H4 (cell line): ENCODE measurements around the gene UEVLD. TPM values are rescaled to one million over a fixed set of nuclear protein-coding genes. Genes with fewer than 3 reads are reported as not detected.

Source experiments
- DNase-seq: peaks from one replicate; pipeline ENCODE4 v3.0.0-alpha.2; 2015; ENCODE audit warnings: low spot score
- total RNA-seq: library from RNA; depleted of rRNA; stranded (reverse); fragments of >200 nt; shearing (Covaris generic); gene quantifications from 2 replicates; pipeline ENCODE4 v1.2.3, GENCODE V29; 2014

Gene UEVLD
- total RNA-seq, 1 experiment from 2014 or later, result 52.9 TPM

GRCh38 chr11:18581825-18582224 is 6.7 kb downstream of the UEVLD start:
- DNase-seq, result no peak

DNA sequence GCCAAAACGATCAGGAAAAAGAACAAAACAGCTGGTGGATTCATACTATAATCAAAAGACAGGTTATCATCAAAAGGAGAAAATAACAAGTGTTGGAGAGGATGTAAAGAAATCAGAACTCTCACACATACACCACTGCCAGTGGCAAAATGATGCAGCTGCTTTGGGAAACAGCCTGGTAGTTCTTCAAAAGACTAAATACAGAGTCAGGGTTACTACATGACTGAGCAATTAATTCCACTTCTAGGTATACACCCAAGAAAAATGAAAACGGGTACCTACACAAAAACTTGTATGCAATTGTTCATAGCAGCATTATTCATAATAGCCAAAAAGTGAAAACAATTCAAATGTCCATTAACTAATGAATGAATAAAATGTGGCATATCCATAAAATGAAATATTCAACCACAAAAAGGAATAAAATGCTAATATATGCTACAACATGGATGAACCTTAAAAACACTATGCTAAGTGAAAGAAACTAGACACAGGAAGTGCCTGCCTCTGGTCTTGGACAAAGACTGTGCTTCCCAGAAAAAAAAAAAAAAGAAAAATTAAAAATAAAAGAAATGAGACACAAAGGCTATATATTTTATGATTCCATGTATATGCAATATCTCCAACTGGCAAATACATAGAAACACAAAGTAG is 8.3 kb downstream of the UEVLD start:
- no peak for DNase-seq

DNA sequence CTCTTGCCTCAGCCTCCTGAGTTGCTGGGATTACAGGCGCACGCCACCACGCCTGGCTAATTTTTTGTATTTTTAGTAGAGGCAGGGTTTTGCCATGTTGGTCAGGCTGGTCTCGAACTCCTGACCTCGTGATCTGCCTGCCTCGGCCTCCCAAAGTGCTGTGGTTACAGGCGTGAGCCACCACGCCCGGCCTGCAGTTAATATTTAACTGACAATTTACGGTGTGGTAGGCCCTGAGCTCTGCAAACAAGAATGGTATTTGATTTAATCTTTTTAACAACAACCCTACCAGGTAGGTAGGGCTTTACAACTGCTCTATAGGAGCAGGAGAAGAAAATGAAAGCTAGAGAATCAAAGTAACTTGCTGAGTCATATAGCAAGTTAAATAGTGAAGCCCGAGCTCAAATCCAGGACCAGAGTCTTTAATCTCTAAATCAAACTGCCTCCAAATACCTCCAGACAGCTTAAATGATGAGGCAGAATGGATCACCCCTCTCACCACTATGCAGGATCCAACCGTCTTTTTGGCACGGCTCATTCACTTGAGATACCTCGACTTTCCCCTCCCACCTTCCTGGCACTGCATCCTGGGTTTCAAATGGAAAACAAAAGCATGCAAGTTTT is 9.4 kb downstream of the UEVLD start:
- DNase-seq, result no peak

DNA sequence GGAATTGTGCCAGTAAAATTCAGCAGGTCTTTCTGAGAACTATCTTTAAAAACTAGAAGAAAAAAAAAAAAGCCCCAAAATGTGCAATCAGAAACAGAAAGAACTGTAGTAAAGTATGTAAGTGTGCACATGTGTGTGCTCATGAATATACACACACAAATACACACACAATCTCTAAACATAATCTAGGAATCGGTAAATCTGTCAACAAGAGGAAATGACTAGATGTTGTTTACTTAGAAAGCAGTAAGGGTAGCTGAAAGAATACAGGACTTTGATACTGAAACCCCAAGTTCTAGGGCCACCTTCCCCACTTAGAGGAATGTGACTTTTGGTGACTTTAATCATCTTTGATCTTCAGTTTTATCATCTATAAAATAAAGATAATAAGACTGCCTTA is 13.2 kb downstream of the UEVLD start:
- no peak for DNase-seq

DNA sequence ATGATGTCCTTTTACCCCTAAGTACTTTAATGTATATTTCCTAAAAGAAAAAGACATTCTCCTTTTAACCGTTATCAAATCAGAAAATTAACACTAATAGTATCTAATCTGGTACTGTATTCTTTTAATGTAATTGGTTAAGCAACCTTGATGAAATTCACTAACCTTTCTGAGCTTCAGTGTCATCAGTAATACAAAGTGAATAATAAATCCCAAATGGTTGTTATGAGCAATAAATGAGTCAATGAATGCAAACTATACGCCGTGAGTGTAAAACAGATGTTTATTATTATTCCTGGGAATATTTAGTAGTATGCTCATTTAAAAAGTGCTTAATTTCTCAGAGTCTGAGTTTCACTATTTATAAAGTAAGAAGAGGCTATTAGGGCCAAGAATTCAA is 21.5 kb downstream of the UEVLD start:
- no peak for DNase-seq

GRCh38 chr11:18566406-18566805 is 22.1 kb downstream of the UEVLD start:
- DNase-seq, result no peak

GRCh38 chr11:18564149-18564548 is 24.4 kb downstream of the UEVLD start:
- no peak for DNase-seq

GRCh38 chr11:18563090-18563730 is 25.3 kb downstream of the UEVLD start:
- DNase-seq, result no peak

- no peak for DNase-seq
Observed at GRCh38 chr11:18548001-18548400, 40.5 kb downstream of the UEVLD start.

DNA sequence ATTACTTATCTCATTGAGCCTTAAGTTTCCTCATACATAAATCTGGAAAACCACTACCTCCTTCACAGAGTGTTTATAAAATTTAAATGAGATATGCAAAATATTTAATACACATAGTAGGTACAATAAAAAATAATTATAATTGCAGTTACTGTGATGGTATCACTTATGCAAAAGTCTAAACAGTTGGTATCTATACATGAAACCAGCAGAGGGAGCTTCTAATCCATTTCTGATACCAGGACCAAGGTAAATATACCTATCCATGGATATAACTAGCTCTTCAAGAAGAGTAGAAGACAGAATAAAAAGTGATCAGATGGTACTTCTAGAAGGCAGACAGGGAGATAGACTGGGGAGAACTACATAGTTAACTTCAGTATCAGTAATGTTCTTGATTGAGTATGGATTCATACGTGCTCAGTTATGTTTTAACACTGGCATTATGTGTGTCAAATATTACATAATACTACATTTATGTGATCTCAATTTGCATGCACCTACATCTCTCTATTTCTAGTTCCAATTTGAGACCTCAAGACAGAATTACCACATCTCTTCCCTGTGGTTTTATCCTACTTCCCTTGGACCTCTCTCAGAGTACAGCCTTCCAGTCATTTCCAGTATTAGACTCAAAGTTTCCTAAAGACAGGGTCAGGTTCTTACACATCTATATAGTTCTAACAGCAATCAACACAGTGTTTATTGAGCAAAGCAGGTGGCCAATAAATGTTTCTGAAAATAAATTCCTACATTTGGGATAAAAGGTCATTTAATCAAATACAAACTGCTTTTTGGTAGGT is 48.1 kb downstream of the UEVLD start:
- DNase-seq, result peak; percentile 17

- no peak for DNase-seq
Observed at GRCh38 chr11:18536209-18536608, 52.3 kb downstream of the UEVLD start.

DNA sequence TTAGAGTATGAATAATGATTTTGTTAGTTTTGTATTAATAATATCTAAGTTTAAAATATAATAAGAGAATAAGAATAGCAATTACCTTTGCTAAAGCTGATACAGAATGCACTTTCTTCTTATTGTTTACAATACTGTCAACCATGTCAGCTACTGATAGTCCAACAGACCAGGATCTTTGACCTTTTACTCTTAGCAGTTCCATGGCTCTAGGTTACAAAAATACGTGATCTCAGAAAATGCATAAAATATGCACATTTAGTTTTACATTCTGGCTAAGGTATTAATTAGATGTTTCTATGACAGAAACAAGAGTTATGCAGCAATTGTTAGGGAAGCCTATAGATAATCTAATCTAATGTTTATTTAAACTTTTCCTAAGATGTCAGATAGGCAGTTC is 54.3 kb downstream of the UEVLD start:
- DNase-seq, result no peak

DNA sequence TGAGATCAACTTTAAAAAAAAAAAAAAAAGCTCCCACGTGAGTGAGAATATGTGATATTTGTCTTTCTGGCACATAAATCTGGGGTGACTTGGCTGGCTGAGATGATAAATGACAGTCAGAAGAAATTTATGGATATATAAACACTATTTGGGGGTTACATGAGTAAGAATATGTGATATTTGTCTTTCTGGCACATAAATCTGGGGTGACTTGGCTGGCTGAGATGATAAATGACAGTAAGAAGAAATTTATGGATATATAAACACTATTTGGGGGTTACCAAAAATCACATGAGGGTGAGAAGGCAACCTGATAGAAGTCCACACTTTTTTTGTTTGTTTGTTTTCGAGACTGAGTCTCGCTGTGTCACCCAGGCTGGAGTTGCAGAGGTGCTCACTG is 55.2 kb downstream of the UEVLD start:
- DNase-seq, result no peak

DNA sequence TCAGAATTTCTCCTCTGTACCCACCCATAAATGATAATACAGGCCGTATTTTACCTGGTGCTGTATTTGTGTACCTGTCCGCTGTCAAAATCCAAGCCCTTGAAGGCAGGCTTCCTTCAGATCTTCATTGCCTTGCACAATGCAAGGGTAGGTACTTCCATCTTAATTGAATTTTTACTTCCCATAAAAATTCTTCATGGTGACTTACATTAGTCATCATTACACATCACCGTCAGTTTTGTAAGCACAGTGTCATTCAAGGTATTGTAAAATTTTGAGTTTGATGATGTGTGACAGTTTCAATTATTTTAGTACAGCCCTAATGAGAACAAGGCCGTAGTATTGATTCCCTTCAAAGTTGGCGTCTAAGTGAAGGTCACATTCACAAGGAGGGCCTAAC is 61.0 kb downstream of the UEVLD start:
- DNase-seq, result peak; percentile 8

GRCh38 chr11:18526521-18527296 is 61.8 kb downstream of the UEVLD start, which contains the start of gene TSG101:
TSG101 (minus strand) TSS chr11:18526942; CDS start chr11:18526816, 126 bp downstream.
- DNase-seq, result peak; percentile 96

DNA sequence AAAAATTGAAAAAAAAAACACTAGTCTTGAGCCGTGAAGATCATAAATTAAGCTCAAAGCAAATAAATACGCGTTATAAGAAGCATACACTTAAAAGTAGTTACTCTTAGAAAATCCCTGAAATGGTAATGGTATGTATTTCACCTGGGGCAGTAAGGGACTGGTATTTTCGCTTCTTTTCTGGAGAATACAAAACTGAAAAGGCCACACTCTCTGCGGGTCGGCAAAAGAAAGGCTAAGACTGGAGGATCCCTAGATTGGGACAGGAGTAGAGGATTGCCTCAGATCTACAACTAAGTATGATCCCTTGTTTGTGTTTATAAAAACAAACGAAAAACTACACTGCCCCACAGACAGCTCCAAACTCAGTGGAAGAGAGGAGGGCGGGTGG is 62.4 kb downstream of the UEVLD start:
- DNase-seq, result no peak

DNA sequence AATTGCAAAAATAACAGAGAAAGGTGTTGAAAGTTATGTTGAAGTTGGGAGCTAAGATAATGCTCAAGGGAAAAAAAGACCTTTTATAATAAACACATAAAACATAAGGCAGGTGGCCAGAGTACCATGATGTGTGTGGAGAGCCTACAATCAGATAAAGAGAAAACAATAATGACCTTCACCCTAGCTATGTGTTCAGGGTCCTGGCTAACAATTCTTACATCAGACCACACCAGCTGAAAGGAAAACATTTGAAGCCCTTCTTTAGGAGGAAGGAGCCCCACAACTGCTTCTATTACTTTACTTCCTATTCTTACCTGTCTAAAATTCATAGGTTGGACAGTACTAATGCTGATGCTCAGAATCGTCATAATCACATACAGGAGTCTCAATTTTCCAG is 64.3 kb downstream of the UEVLD start:
- no peak for DNase-seq

DNA sequence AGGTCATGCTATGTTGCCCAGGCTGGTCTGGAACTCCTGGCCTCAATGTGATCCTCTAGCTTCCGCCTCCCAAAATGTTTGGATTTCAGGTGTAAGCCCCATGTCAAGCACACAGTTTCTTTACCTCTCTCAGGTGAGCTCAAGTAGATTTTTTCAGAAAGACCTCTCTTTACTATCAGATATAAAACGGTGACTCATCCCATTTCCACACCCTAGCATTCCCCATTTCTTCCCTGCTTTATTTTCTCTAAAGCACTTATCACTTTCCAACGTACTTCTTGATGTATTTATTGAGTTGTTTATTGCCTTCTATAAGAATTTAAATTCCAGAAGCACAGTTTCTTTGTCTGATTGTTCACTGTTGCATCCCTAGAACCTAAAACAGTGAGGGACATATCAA is 65.5 kb downstream of the UEVLD start:
- DNase-seq, result no peak

- peak; percentile 34 for DNase-seq
Observed at GRCh38 chr11:18522388-18522787, 66.1 kb downstream of the UEVLD start.

DNA sequence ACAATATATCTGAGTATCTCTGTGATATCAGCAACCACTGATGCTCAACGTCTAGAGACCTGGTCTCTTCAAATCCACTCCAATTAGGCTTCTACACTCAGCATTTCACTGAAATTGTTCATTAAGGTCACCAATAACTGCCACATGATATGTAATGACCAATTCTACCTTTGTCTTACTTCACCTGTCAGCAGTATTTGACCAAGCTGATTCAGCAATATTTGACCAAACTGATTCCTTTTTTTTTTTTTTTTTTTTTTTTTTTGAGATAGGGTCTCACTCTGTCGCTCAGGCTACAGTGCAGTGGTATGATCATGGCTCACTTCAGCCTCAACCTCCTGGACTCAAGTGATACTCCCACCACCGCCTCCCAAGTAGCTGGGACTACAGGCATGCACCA is 67.4 kb downstream of the UEVLD start:
- DNase-seq, result no peak

- no peak for DNase-seq
Observed at GRCh38 chr11:18502352-18502751, 86.2 kb downstream of the UEVLD start.

- no peak for DNase-seq
Observed at GRCh38 chr11:18501629-18502028, 86.9 kb downstream of the UEVLD start.
